Dermis microvascular lymphatic vessel endothelial cell (primary cell): ENCODE results near the gene FPR1. TPM values are rescaled to one million over a fixed set of nuclear protein-coding genes. Genes with fewer than 3 reads are reported as not detected.
"Not testable (repeated sequence)": the region's sequence is repeated elsewhere in the genome, so short reads cannot be mapped to it uniquely, and the experiment has no call there.

ENCODE experiments used
- DNase-seq, 2 donors: peaks; one replicate each; pipeline versions ENCODE4 v3.0.0 to v3.0.0-alpha.2; 2010; ENCODE audit warnings: low read depth in 2 of 2
- total RNA-seq: library from RNA; depleted of rRNA; stranded (reverse); fragments of >200 nt; gene quantifications from 2 replicates; pipeline ENCODE4 v1.2.1, GENCODE V29; 2014

FPR1 gene
- total RNA-seq, 1 donor from 2014 or later: not detected

DNA sequence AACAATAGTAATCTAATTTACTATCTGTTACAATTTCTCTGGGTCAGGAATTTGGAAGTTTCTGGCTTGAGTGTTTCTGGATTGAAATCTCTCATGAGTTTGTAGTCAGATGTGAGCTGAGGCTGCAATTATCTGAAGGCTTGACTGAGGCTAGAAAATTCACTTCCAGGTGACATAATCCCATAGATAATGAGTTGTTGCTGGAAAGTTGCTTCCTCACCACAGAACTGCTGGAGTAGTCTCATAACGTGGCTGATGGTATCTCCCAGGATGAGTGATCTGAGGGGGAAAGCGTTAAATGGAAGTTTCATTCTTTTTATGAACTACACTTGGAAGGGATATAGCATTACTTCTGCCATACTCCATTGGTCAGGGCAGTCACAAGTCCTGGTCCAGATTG lies 28.0 kb upstream of the FPR1 start:
- no peak for DNase-seq

GRCh38 chr19:51779181-51779580 lies 27.5 kb upstream of the FPR1 start:
- DNase-seq: no peak

DNA sequence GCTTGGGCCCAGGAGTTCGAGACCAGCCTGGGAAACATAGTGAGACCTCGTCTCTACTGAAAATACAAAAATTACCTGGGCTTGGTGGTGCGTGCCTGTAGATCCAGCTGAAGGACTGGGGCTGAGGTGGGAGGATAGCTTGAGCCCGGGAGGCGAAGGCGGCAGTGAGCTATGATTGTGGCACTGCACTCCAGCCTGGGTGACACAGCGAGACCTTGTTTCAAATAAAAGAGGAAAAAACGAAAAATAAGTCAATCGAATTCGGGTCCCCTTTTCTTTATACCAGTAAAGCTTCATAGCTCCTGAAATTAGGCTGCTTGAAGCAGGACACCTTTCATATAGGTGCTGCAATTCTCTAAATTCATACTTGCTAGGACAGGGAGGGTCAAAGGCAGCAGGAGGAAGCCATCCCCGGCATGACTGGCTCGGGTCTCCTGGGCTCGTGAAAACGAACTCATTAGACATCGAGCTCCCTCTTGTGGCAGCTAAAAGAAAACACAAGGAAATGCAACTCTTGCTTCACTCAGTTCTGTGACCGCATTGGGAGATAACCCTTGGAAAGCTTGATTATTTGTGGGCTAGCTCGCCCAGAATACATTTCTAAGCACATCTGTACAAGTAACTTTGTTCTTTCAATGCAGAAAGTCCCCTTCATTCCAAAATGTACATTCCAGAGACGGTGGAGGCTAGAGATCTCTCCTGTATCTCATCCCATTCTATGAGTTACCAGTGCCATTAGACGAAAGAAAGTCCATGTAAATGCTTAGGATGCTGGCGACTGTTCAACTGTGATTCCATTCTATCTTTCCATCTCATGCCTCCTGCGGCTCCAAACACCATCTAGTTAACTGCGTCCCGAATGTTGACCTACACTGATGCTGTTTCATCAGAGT lies 26.1 kb upstream of the FPR1 start:
- DNase-seq: peak; percentile 70 to 83

DNA sequence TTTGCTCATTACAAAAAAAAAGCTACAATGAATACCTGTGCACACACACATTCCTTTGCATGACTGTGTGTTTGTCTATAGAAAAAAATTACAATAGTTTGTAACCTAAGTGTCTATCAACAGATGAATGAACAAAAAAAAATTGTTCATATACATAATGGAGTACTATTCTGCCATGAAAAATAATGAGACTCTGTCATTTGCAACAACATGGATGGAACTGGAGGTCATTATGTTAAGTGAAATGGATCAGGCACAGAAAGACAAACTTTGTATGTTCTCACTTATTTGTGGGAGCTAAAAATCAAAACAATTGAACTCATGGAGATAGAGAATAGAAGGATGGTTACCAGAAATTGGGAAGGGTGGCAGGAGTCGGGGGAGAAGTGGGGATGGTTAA lies 24.9 kb upstream of the FPR1 start:
- DNase-seq: not testable (repeated sequence)

GRCh38 chr19:51772977-51773376 lies 21.3 kb upstream of the FPR1 start:
- no peak for DNase-seq

DNA sequence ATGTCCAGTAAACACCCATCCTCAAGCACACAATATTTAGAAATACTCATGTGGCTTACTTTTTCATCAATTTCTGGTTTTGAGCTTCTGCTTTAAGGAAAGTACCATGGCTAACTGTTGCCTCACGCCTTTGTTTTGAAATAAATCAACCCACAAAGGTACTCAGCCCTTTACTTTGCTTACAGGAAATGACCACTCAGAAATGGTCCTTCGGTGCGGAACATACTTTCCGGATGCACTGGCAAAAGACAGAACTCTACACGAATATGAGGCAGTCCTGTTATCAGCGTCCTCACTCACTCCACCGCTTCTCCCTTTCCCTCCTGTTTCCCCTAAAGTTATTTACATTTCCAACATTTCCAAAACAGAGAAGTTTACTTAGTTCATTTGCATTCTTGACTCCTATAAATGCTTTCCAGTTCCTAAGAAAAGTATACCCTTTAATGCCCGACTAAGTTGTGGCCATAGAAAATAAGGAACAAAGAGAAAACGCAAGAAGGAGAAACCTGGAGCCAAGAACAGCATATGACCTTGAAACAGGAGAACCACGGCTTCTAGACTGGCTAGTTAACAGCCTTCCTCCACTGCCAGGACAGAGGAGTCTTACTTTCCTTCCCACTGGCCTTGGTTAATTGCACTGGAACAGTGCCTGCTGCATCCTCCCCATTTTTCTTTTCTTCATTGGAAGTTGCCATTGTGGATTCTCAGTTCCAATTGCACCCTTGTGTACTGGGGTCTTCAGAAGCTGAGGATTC lies 19.9 kb upstream of the FPR1 start:
- DNase-seq: no peak

DNA sequence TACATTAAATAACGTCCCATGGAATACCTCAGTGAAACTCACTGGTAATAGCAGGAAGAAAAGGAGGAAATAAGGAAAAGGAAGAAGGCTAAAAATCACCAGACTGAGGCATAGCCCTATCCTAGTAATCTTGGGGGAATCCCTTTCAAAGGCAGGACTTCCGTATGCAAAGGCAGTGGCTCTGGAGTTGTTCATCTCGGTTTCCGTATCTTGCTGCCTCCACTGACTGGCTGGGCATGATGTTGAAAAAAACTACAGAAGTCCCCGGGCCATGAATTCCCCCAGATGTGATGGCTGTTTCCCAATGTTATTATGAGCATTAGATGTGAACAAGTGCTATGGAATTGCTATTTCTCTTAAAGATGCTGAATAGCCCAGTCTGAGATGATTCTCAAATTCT lies 14.8 kb upstream of the FPR1 start:
- no peak for DNase-seq

DNA sequence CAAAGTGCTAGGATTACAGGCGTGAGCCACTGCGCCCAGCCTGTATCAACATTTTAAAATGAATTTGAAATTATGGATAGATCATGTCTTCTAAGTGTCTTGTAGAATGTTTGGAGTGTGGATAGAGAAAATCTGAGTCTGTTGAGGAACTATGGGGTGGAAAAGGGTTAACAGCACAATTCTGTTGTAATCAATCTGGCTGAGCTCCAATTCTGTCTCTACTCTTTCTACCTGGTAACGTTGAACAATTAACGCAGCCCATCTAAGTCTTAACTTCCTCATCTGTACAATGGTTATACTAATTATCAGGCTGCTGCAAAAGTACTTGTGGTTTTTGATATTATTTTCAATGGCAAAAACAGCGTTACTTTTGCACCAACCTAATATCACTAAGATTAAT lies 13.4 kb upstream of the FPR1 start:
- DNase-seq: no peak

GRCh38 chr19:51761696-51762095 lies 10.0 kb upstream of the FPR1 start:
- DNase-seq: no peak

GRCh38 chr19:51760697-51761356 lies 9.1 kb upstream of the FPR1 start, which contains the start of gene FPR2:
Gene FPR2, plus strand, starts transcription at chr19:51761180. Its CDS starts 7,479 bp downstream, at chr19:51768659.
- no peak for DNase-seq

DNA sequence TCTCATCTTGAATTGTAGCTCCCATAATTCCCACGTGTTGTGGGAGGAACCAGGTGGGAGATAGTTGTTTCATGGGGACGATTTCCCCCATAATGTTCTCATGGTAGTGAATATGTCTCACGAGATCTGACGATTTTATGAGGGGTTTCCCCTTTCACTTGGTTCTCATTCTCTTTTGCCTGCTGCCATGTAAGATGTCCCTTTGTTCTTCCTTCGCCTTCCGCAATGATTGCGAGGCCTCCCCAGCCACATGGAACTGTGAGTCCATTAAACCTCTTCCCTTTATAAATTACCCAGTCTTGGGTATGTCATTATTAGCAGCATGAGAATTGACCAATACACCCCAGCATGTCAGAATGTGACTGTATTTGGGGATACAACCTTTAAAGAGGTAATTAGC lies 3.9 kb upstream of the FPR1 start:
- no peak for DNase-seq

GRCh38 chr19:51754770-51755169 lies 3.1 kb upstream of the FPR1 start:
- DNase-seq: no peak

DNA sequence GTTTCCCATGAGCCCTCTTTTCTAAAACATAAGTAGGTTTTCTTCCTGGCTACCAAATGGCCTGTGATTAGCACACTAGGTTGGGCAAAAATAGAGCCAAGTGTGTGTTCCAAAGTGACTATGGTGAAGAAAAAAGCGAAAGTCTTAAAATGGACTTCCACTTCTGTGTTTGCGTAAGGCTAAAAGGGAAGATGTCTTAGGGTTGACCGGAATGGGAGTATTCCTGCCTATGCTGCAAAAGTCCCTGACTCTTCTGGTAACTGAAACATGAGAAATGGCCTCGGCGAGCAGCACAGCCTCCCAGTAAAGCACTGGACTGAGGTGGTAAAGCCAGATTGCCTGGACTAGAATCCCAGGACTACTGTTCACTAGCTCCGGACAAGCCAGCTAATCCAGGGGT lies 2.4 kb upstream of the FPR1 start:
- DNase-seq: no peak

- no peak for DNase-seq
Measured at GRCh38 chr19:51750400-51751094, 1.1 kb downstream of the FPR1 start.

- no peak for DNase-seq
Measured at GRCh38 chr19:51749979-51750378, 1.7 kb downstream of the FPR1 start.

DNA sequence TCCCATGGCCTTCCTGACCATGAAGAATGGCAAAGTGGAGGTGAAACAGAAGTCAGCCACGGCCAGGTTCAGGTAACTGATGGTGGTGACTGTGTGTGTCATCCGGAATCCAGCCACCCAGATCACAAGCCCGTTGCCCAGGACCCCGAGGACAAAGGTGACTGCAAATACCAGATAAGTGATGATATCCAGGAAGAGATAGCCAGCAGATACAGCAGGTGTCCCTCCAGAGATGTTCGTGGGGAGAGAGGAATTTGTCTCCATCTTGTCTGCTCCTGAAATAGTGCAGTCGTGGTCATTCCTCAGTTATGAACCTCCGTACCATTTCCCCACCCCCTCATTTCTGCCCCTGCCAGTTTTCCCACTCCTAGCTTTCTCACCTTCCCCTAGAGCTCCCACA lies 4.9 kb downstream of the FPR1 start:
- no peak for DNase-seq

DNA sequence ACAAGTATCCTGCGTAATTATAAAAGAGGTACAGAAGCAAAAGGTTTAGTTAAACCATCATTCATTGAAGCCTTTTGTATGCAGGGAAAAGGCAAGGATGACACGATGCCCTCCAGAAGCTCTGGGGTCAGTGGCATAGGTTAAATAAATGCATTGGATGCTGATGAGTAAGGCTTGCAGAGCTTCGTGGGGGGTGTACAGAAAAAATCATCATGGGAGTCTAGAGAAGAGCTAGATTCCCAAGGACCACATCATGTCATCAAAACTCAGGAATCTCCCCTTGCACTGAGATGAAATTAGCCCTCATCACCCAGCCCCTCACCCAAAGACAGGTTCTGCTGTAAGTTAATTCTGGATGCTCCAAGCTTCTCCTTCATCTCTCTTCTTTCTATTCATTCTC lies 8.3 kb downstream of the FPR1 start:
- DNase-seq: no peak

- no peak for DNase-seq
Measured at GRCh38 chr19:51742789-51743188, 8.9 kb downstream of the FPR1 start.

DNA sequence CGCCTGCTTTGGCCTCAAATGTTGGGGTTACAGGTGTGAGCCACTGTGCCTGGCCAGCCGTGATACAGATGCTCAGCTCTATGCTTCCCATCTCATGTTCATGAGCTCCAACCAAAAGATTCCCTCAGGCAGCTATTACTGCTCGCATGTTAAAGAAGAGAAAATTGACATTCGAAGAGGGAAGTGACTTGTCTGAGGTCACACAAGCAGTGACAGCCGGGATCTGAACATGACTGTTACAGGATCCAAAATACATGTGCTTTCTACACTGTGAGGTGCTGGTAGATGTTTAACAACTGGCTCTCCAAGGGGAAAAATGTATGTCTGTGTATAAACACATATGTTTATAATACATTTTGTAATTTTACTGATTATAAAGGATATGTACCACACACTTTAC lies 11.3 kb downstream of the FPR1 start:
- DNase-seq: no peak

DNA sequence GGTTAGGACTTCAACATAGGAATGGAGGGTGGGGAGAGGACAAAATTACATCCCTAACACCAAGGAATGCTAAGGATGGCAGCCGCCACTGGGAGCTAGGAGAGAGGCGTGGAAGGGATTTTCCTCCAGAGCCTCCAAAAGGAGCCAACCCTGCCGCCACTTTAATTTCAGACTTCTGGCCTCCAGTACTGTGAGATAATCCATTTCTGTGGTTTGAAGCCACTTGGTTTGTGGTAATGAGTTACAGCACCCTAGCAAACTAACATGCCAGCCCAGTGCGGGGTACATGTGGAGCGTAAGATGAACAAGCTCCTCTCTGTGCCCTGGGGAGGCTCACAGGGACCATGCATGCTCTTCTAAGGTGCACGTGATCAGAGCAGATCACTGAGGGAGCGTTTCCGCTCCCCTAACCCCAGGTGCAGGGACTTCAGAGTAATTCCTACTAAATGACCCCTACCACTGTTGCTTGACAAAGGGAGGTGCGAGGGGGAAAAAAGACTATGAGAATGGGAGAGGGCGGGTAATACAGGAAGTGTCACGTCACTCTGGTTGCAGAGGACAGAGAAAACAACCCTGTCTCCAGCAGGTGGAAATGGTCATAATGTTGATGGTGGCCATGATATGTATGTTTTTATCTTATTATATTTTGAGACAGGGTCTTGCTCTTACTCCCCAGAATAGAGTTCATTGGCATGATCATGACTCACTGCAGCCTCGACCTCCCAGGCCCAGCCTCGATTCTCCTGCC lies 12.0 kb downstream of the FPR1 start:
- no peak for DNase-seq

DNA sequence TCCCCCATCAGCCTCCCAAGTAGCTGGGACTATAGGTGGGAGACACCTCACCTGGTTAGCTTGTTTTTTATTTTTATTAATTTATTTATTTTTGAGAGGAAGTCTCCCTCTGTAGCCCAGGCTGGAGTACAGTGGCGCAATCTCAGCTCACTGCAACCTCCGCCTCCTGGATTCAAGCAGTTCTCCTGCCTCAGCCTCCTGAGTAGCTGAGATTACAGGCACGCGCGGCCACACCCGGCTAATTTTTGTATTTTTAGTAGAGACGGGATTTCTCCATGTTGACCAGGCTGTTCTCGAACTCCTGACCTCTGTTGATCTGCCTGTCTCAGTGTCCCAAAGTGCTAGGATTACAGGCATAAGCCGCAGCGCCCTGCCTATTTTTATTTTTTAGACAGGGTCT lies 13.2 kb downstream of the FPR1 start:
- not testable (repeated sequence) for DNase-seq
